GM18498 (cell line): ENCODE measurements around the gene CAPN14.

Experiments
- ATAC-seq: cut with Tn5 transposase; IDR thresholded peaks from one replicate; pipeline ENCODE4 v1.9.1; 2021; ENCODE audit warnings: mild to moderate bottlenecking, moderate library complexity; ENCODE audit not compliant: unreplicated experiment

The CAPN14 gene

DNA sequence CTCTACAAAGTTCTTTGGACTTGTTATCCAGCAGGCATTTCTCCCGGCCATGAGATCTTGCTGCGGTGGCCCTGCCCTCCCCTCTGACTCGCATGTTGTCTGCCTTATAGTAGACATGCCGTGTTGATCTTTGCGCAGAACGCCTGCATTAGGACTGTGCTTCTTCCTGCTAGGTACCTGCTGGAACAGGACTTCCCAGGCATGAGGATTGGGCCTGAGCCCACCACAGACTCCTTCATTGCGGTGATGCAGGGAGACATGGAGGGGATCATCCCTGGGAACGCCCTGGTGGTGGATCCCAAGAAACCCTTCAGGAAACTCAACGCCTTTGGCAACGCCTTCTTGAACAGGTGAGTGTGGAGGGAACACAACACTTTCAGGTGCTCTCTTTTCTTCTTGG is 26.8 kb upstream of the CAPN14 start:
- no peak for ATAC-seq

DNA sequence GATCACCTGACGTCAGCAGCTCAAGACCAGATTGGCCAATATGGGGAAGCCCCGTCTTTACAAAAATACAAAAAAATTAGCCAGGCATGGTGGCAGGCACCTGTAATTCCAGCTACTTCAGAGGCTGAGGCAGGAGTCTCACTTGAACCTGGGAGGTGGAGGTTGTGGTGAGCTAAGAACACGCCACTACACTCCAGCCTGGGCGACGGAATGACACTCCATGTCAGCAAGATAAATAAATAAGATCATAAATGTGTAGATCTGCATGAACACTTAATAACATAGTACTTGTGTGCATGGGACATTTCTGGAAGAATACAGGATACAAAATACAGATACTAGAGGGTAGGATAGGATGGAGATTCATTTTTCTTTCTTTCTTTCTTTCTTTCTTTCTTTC is 25.7 kb upstream of the CAPN14 start:
- ATAC-seq, result no peak

DNA sequence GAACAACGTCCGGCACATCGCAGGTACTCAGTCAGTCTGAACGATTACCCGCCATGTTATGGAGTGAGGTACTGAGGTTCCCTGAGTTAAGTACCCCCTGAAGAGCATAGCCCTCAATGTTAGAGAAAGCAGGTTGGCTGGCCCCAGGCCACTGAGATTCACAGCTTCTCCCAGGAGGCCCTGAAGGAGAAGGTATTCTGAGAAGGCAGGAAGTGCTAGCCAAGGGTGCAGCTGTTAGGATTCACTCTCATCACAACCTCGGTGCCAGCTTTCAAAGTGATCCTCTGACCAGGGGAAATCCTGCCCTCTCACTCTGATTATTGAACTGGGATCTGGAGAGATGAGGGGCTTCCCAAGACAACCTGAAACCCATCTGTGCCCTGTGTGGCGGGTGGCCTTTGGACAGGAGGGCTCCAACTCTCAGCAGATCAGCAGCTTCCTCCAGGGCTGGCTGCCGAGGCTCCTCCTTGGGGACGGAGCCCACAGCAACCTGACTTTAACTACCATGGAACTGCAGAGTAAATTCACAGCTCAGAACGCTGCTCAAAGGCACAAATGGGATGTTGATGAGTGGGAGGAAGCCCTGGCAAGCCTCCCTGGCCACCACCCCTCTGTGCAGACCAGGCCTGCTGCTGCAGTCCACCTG is 24.4 kb upstream of the CAPN14 start:
- ATAC-seq, result no peak

DNA sequence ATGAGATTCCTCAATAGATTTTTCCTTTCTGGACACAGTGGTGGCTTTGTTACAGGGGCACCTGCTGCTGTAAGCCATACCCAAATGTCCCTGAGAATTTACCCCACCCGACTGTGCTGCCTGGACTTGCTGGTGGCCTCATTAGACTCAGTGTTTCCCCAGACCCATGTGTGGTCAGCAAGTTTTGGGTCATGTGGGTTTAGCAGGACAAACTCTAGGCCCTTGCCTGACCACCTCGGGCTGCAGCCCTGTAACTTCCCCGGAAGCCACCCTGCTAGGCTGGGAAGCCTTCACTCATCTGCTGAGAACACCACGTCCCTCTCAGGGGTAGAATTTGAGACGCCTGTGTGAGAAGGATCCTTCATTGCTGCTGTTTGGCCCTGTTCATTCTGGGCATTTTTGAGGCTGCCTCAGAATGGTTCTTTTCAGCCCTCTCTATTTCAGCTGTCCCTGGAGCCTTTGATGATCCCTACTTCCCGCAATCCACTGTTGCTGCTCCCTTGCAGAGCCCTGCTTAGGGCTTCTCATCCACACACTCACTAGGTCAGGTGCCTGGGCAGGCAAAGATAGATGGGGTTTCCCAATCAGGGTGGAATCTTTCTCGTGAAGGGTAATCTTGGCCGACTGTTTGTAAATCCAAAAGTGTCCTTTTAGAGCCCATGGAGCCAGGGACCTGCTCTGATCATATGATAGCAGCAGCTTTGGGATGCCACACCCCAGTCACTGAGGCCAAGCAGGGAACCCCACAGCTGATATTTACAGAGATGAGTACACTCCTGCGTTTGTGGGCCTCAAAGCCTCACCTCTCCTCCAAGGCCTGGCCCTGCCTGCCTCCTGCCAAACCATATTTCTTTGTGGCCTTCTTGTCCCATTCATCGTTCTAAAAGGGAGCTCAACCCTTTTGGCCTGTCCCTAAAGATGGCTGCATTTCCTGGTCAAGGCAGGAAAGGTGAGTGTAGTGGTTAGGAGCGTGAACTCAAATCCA is 23.4 kb upstream of the CAPN14 start:
- ATAC-seq, result no peak

DNA sequence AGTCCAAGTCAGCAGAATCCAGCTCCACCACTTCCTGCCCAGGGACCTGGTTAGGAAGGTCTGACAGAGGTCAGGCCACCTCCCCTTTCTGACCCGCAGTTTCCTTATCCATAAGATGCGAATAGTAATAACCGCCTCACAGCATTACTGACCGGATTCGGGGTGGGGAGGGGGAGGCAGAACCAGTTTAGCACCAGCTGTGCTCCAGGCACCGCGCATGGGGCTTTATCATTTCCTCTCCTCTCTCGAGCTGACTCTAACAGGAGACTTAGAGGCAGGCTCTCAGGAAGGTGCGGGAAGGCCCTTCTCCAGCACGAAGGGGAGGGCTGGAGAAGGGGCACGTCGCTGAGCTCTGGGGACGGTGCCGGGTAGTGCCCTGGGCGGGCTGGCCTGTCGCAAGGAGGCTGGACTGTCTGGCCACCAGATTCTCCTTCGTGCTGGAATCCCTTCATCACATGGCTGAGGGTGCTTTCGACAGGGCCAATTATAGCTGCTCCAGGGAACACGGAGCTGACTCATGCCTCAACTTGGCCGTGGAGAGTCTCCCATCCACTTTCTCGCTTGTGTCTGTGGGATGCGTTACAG is 22.4 kb upstream of the CAPN14 start:
- no peak for ATAC-seq

DNA sequence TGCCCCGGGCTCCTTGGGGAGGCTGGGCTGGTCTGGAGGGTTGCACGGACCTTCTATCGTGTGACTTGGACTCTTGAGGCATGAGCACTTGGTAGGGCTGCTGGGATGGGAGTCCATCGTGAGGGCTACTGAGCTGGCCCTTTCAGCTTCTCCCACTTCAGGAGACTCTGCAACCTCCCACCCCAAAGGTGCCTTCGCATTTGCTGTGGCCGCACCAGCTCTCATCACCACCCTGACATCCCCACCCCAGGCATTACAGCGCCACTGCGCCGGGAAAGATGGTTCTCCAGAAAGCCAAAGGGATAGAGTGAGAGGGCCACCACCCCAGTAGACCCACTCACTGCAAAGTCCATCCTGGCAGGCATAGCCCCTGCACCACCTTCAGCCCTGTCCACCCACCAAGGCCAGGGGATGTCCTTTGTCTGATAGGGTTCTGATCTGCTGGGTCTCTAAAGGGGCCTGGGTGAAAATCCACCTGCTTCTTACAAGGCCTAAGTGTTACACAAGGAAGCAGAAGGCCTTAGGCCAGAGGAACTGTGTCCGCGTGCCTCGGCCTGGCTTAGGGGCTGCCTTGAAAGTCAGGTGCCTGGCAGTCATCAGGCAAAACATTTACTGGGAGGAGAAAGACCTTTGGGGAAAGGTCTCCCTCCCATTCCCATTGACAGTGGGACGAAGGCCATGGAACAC is 21.7 kb upstream of the CAPN14 start:
- ATAC-seq, result no peak

DNA sequence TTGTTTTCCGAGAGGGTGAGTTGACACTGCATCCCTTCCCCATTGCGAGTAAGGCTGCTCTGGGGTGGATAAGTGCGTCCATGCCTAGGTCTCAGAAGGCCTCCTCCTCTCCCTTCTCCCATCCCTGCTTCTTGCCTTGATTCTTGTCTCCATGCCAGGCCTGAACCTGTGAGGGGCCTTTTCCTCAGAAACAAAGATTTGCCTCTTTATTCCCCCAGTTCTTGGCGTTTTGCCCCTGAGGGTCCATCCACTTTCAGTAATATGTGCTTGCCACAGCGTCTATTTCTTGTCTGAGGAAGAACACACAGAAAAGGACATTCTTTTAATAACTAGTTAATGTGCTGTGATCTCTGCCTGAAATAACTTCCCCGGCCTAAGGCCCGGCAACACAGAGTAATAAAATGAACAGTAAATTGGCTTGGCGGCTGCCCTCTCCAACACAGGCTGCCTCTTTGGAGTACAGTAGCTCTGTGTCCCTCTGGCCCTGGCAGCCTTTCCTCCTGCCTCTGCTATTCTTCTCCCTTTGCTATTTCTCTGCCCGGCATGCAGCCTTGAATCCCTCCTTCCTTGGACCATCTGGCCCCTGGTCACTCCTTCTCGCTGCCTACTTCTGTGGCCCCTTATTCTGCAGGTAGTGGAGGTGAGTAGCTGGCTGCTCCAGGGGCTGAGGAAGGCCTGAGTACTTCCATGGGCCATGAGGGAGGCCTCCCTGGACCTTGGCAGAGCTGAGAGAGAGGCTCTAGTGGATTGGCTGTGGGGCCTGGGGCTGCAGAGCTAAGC is 21.0 kb upstream of the CAPN14 start:
- ATAC-seq, result no peak

DNA sequence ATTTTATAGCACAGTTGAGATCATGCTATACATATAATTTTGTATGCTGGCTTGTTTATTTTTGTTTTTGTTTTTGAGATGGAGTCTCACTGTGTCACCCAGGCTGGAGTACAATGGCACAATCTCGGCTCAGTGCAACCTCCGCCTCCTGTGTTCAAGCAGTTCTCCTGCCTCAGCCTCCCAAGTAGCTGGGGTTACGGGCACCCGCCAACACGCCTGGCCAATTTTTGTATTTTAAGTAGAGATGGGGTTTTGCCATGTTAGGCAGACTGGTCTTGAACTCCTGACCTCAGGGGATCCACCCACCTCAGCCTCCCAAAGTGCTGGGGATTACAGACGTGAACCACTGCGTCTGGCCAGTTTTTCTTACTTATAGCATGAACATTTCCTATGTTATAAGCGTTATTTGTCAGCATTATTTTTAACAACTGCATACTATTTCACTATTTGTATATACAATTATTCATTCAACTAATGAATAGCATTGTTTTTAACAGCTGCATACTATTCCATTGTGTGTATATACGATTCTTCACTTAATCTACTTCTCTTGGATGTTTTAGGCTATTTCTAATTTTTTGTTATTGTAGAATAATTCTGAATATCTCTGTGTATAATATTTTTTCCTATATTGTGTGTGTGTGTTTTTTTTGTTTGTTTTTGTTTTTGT is 20.2 kb upstream of the CAPN14 start:
- ATAC-seq, result no peak

DNA sequence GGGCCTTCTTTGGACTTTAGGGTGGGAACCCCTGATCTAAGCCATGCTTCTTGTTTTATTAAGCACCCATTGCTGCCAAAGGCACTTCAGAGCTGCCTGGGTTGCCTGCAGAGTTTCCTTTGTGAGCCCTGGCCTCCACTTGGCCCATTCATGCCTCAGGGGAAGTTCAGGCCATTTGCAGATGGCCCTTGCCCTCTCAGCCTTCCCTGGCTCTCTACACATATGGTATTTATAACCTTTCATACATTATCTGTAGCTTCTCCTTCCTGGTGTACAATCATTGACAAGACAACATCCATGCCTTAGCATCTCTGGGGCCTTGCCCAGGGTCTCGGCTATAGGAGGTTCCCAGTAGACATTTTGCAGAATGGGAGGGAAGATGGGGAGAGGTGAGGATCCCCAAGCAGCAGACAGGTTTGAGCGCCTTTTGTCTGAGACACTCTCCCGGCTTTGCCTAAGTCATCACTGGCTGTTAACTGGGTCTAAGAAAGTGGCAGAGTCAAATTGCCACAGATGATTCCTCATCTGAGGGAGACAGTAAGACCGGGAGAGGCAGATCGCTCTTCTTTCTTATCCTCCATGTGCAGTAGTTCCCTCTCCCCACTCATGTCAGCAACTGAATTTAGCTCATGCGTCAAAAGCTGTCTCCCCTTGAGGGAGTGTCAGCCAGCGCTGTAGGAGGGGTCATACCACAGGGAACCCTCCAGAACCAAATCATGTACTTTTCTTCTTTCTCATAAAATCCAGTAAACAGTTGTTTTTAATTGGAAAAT is 19.3 kb upstream of the CAPN14 start:
- no peak for ATAC-seq

DNA sequence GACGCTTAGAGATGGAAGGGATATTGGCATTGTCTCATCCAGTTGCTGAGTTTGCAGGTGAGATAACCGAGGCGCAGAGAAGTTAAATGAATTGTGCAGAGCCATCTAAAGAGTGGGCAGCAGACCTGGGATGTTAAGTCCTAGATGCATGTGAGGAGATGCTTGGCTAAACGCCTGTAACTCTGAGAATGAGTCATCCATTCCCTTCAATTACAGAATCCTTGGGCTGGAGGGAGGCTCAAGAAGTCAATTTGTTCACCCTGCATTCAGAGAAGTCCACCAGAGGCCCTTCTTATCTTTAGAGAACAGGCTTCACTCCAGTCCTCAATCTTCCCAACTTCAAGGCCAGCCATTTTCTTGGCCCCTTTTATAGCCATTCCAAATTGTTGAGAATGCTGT is 18.2 kb upstream of the CAPN14 start:
- no peak for ATAC-seq

DNA sequence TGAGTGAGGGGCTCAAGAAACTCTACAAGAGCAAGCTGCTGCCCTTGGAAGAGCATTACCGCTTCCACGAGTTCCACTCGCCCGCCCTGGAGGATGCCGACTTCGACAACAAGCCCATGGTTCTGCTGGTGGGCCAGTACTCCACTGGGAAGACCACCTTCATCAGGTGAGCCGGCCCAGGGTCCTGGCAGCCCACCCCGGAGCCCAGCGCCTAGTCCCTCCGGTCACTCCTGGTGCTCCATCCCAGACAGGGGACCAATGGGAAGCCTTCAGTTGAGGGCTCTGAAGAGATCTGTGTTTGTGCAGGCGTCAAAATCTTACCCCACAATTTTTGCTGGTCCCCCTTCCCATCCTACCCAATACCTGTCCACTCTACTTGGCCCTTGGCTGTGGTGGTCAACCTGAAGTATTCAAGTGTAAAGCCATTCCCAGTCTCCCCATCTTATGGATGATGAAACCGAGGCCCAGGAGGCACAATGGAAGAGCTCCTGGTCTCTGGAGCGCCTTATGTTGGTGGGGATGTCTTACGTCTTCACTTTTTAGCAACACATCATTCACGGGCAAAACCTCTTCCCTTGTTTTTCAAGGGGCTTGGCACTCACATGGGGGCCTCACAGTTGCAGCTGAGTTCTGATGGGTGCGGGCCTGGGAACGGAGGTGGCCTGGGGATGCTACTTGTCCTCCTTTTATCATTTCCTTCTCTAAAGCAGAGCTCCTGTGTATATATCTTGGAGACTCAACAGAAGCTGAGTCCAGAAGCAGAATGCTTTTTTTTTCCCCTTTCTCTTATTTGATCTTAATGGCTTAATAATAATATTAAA is 17.6 kb upstream of the CAPN14 start:
- no peak for ATAC-seq

DNA sequence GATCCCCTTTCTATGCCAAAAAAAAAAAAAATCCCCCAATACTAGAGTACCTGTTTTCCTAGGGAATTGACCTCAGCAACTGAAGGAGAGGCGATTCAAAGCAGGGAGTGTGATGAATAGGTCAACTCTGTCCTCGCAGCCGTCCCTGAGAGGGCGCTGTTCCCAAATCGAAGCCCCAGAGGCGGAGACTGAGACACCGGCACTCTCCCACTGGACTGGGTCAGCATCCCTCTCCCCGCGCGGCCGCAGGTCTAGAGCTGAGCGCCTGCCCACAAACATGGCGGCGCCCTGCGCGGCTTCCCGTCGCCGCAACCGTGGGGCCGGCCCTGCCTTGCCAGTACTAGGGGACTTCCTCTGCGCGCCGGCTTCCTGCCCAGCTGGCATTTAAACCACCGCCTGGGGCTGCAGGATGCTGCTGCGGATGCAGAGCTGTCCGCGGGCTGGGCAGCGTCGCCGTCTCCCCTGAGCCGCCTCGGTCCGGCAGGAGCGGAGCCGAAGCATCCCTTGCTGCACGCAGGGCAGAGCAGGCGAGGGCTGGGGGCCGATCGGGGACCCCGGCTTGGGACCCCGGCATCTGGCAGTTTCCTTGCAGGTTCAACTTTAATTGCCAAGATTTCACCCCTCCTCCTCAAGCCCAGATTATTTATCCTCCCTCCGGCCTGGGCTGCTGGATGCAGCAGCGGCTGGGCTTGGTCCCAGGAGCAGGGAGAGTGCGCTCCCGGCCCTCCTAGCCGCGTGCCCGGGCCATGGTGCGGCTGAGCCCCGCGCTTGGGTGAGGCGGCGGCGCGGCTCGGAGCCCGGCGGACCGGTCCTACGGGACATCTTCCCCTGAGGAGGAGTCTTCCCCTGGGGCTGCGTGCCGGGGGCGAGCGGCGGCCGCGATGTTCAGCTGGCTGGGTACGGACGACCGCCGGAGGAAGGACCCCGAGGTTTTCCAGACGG is 16.7 kb upstream of the CAPN14 start, which contains the start of gene EHD3:
Gene EHD3 (plus strand): TSS at position 412 of the 942 bp plus-strand sequence. CDS start 470 bp downstream, at position 882.
- ATAC-seq, result peak; percentile 98

DNA sequence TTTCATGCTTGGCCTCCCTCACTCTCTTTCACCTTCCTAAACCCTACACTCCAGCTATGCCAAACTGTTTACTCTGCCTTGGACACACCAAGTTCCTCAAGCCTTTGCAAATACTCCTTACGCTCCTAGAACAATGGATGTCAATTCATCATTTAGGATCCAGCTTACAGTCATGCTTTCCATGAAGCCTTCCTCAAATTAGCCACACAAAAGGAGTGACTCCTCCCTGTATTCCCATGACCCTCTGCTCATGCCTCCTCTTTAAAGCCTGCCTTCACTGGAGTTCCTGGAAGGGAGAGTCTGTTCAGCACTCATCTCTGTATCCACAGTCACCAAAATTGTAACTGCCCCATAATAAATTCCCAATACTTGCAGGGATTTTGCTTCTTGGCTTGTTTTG is 15.9 kb upstream of the CAPN14 start:
- ATAC-seq, result no peak

DNA sequence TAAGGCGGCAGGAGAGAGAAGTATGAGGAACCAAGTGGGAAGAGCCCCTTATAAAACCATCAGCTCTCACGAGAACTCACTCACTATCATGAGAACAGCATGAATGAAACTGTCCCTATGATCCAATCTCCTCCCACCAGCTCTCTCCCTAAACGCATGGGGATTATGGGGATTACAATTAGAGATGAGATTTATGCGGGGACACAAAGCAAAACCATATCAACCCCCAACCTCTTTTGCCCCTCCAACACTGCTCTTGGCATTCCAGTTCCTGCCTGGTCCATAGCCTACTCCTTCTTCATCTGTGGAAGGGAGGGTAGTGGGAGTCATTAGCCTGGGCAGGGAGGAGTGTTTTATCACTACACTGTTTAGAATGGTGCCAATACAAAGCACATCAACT is 15.3 kb upstream of the CAPN14 start:
- no peak for ATAC-seq

DNA sequence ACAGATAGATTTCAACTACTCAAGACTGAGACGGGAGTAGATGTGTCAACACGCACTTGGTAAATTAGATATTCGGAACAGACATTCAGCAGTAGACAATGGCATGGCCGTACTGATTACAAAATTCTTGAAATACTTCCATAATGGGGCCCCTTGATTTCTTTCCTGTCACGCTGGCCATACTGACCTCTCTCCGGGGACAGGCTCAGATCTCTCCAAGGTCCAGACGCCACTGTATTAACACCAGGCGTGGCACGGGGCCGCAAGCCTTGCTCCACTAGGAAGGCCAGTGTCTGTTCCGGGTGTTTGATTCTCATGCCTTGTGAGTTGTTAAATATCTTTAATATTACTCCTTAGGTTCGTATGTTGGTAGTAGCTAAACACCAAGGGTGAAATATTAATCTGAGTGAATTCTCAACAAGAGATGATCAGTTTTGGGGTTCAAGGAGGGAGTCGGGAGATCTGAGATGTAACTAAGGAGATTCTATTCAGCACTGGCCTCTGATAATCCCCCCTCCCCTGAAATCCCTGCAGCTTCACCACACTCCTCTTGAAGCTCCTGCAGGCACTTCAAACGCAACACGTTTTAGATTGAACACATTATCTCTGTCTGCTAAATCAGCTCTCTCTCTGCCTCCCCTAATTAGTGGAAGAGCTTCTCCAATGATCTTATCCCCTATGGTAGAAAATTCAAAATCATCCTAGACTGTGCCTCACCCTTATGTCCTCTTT is 14.4 kb upstream of the CAPN14 start:
- ATAC-seq, result no peak

DNA sequence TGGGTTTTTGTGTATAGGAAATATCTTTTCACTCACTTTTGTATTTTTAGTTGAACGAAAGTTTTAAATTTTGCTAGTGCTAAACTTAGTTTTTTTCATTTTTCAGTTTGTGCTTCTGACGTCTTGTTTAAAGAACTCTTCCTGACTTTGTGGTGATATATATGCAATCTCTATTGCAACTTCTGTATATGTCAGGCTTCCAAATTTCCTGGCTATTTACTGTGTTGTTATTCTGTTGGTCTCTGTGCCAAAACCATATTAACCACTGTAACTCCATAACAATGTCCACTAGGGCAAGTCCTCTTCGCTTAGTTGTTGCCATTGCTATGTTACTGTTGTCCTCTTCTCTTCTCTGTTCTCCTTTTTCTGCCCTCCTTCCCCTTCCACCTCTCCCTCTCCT is 13.4 kb upstream of the CAPN14 start:
- no peak for ATAC-seq

DNA sequence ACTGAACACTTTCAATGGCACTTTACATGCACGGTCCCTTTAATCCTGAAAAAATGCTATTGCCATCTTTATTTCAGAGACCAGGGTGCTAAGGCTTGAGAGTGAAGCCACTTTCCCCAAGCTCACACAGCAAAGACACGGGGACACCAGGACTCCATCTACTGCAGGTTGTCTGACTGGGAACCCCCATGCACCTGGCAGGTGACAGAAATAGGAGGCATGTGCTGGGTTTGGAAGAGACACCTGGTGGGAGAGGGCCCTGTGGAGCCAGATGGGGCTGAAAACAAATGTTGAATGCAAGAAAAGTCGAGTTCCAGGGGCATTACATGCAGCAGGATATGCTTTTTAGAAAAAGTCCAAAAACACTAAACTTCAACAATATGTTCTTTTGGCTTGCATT is 11.4 kb upstream of the CAPN14 start:
- ATAC-seq, result no peak
